H9 (cell line): ENCODE results near the gene PTPRC. TPM values are rescaled to one million over a fixed set of nuclear protein-coding genes. Genes with fewer than 3 reads are reported as not detected.
A peak's percentile ranks its signal among the peaks of the same experiment; 100 is the strongest.

Experiments
- DNase-seq: peaks from one replicate; pipeline ENCODE4 v3.0.0-alpha.2; 2017
- H2AFZ ChIP-seq: one replicate; pipeline ENCODE4 v1.6.1; 2013; ENCODE audit warnings: mild to moderate bottlenecking, low read length, control low read depth, moderate library complexity
- H2AK5ac ChIP-seq: 2 replicates; pipeline ENCODE4 v1.6.1; 2013; ENCODE audit warnings: low read length, control low read depth, mixed read lengths; ENCODE audit not compliant: insufficient read length
- H2BK120ac ChIP-seq: one replicate; pipeline ENCODE4 v1.6.1; 2013; ENCODE audit warnings: low read depth, mild to moderate bottlenecking, low read length, control low read depth, inconsistent platforms; ENCODE audit not compliant: poor library complexity, severe bottlenecking
- H2BK12ac ChIP-seq: 2 replicates; pipeline ENCODE4 v1.6.1; 2013; ENCODE audit warnings: low read length, control low read depth, mixed read lengths, low read depth; ENCODE audit not compliant: insufficient read length
- H2BK15ac ChIP-seq: 2 replicates; pipeline ENCODE4 v1.6.1; 2013; ENCODE audit warnings: low read depth, low read length, control low read depth
- H2BK20ac ChIP-seq: one replicate; pipeline ENCODE4 v1.6.1; 2013; ENCODE audit warnings: low read depth, mild to moderate bottlenecking, low read length, control low read depth, inconsistent platforms; ENCODE audit not compliant: poor library complexity, severe bottlenecking
- H2BK5ac ChIP-seq: 2 replicates; pipeline ENCODE4 v1.6.1; 2013; ENCODE audit warnings: low read length, control low read depth, mixed read lengths; ENCODE audit not compliant: insufficient read length
- H3K14ac ChIP-seq: 2 replicates; pipeline ENCODE4 v1.6.1; 2013; ENCODE audit warnings: low read length, control low read depth; ENCODE audit not compliant: insufficient read depth
- H3K18ac ChIP-seq: 2 replicates; pipeline ENCODE4 v1.6.1; 2013; ENCODE audit warnings: low read depth, mild to moderate bottlenecking, mixed read lengths, low read length, control low read depth; ENCODE audit not compliant: insufficient read length
- H3K23ac ChIP-seq: 2 replicates; pipeline ENCODE4 v1.6.1; 2013; ENCODE audit warnings: low read length, control low read depth, mixed read lengths, low read depth; ENCODE audit not compliant: insufficient read length
- H3K23me2 ChIP-seq: 2 replicates; pipeline ENCODE4 v1.6.1; 2013; ENCODE audit warnings: low read depth, mild to moderate bottlenecking, mixed read lengths, low read length, control low read depth; ENCODE audit not compliant: insufficient read length, poor library complexity, severe bottlenecking
- H3K27ac ChIP-seq: 2 replicates; pipeline ENCODE4 v1.5.1; 2013; ENCODE audit warnings: low read length, control low read depth, mixed read lengths, low read depth; ENCODE audit not compliant: insufficient read length
- H3K27me3 ChIP-seq: 2 replicates; pipeline ENCODE4 v1.6.1; 2013; ENCODE audit warnings: low read length, control low read depth, inconsistent platforms; ENCODE audit not compliant: insufficient read depth
- H3K4ac ChIP-seq: 2 replicates; pipeline ENCODE4 v1.6.1; 2013; ENCODE audit warnings: low read depth, mild to moderate bottlenecking, control low read depth, inconsistent platforms, low read length, moderate library complexity
- H3K4me1 ChIP-seq: 2 replicates; pipeline ENCODE4 v1.6.1; 2013; ENCODE audit warnings: low read length, control low read depth, inconsistent platforms; ENCODE audit not compliant: insufficient read depth
- H3K4me2 ChIP-seq: 2 replicates; pipeline ENCODE4 v1.6.1; 2013; ENCODE audit warnings: low read length, control low read depth, mixed read lengths; ENCODE audit not compliant: insufficient read length, insufficient read depth
- H3K56ac ChIP-seq: 2 replicates; pipeline ENCODE4 v1.6.1; 2013; ENCODE audit warnings: low read depth, mild to moderate bottlenecking, mixed read lengths, low read length, control low read depth; ENCODE audit not compliant: insufficient read length
- H3K79me1 ChIP-seq: 2 replicates; pipeline ENCODE4 v1.6.1; 2013; ENCODE audit warnings: low read depth, mild to moderate bottlenecking, moderate library complexity, low read length, control low read depth, inconsistent platforms; ENCODE audit not compliant: insufficient read depth, poor library complexity, severe bottlenecking
- H3K79me2 ChIP-seq: 2 replicates; pipeline ENCODE4 v1.6.1; 2013; ENCODE audit warnings: low read length, control low read depth, inconsistent platforms; ENCODE audit not compliant: insufficient read depth
- H3K9ac ChIP-seq: 2 replicates; pipeline ENCODE4 v1.6.1; 2013; ENCODE audit warnings: low read length, control low read depth, mixed read lengths; ENCODE audit not compliant: insufficient read length; ENCODE audit errors: extremely low read depth
- H3K9me3 ChIP-seq: one replicate; pipeline ENCODE4 v1.6.1; 2013; ENCODE audit warnings: low read depth, low read length, inconsistent platforms; ENCODE audit not compliant: control insufficient read depth
- H3T11ph ChIP-seq: one replicate; pipeline ENCODE4 v1.6.1; 2013; ENCODE audit warnings: mild to moderate bottlenecking, low read length, control low read depth, inconsistent platforms
- H4K20me1 ChIP-seq: one replicate; pipeline ENCODE4 v1.6.1; 2013; ENCODE audit not compliant: control insufficient read depth, insufficient read length, insufficient read depth
- H4K5ac ChIP-seq: 2 replicates; pipeline ENCODE4 v1.6.1; 2013; ENCODE audit warnings: low read depth, mild to moderate bottlenecking, mixed read lengths, low read length, control low read depth; ENCODE audit not compliant: insufficient read length
- H4K8ac ChIP-seq: replicated peaks from 2 replicates; pipeline ENCODE4 v1.6.1; 2013; ENCODE audit warnings: low read length, control low read depth, mixed read lengths, low read depth; ENCODE audit not compliant: insufficient read length
- H4K91ac ChIP-seq: 2 replicates; pipeline ENCODE4 v1.6.1; 2013; ENCODE audit warnings: low read depth, mild to moderate bottlenecking, moderate library complexity, mixed read lengths, low read length, control low read depth; ENCODE audit not compliant: insufficient read length
- H3K27ac Mint-ChIP-seq, 3 experiments: 2 replicates in 2 of 3; 3 replicates in 1 of 3; pipeline ENCODE4 v1.8.0; 2020 to 2021; ENCODE audit warnings: mixed read lengths in 3 of 3, mild to moderate bottlenecking in 1 of 3, moderate library complexity in 1 of 3
- H3K27me3 Mint-ChIP-seq: 2 replicates; pipeline ENCODE4 v1.8.0; 2021; ENCODE audit warnings: low read depth, mild to moderate bottlenecking, moderate library complexity, mixed read lengths
- H3K36me3 Mint-ChIP-seq, 3 experiments: 2 replicates in 2 of 3; 3 replicates in 1 of 3; pipeline ENCODE4 v1.8.0; 2020 to 2021; ENCODE audit warnings: low read depth in 3 of 3, mixed read lengths in 3 of 3; ENCODE audit not compliant: insufficient read depth in 1 of 3
- H3K4me1 Mint-ChIP-seq, 2 experiments: 2 replicates each; pipeline ENCODE4 v1.8.0; 2020; ENCODE audit warnings: mixed read lengths in 2 of 2
- H3K4me3 Mint-ChIP-seq, 2 experiments: 2 replicates in 1 of 2; 3 replicates in 1 of 2; pipeline ENCODE4 v1.8.0; 2020 to 2021; ENCODE audit warnings: mild to moderate bottlenecking in 2 of 2, mixed read lengths in 2 of 2, moderate library complexity in 1 of 2
- H3K9me3 Mint-ChIP-seq, 2 experiments: 2 replicates in 1 of 2; 3 replicates in 1 of 2; pipeline ENCODE4 v1.8.0; 2020; ENCODE audit warnings: mild to moderate bottlenecking in 2 of 2, mixed read lengths in 2 of 2, moderate library complexity in 1 of 2
- WGBS: extraction: QIAGEN DNeasy Blood & Tissue Kit; methylation state at CpG from one replicate; pipeline ENCODE4 v1.1.7; 2013; ENCODE audit warnings: missing lambda C conversion rate, low lambda C conversion rate, mixed read lengths; ENCODE audit not compliant: insufficient read length; ENCODE audit errors: extremely low coverage; 5-methylcytosine and 5-hydroxymethylcytosine counted together
- total RNA-seq: library from RNA; stranded (reverse); gene quantifications from 2 replicates; pipeline ENCODE4 v1.2.1, GENCODE V29; 2021
- TF ChIP-seq, protein P1 (sequence below): fragments of 200-600 bp; sonication (generic); conservative IDR thresholded peaks from 3 replicates; pipeline ENCODE4 v1.8.0; 2021; ENCODE audit warnings: antibody characterized with exemption, mild to moderate bottlenecking

PTPRC gene
- total RNA-seq, 1 experiment from 2014 or later, result not detected

DNA sequence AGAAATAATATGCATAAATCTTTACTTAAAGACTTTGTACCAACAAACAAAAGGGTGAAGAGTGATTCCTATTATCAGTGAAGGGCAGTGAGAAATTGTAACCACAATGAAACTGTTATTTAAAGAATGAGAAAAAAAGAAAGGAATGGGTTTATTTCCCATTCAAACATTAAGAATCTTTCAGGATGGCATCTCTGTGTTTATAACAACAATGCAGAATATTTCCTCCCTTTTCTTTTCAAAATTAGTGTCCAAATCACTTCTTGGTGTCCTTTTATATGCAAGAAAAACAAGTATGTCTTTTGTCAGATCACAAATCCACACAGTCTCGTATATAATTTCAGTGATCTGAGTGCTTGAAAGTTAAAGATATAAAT is 61.2 kb downstream of the PTPRC start:
- Histone ChIP-seq H3K4ac (no peak overlapping the region), H3K27me3 (no peaks in the 10 kb centered on the region), H3K4me2 (peak overlapping the region; percentile 32), H3K23me2 (no peaks in the 10 kb centered on the region), H3K27ac (peak overlapping the region; percentile 33), H3K14ac (no peak overlapping the region), H4K8ac (no peak overlapping the region), H2BK120ac (no peak overlapping the region), H3K18ac (no peak overlapping the region), H3K23ac (no peak overlapping the region), H3K79me2 (no peaks in the 10 kb centered on the region), H2BK12ac (no peak overlapping the region), H3K4me1 (peaks cover 12% of the 10 kb centered on the region; the same call in 1 of the 2 replicates), H4K5ac (no peak overlapping the region), H3K56ac (no peak overlapping the region), H3K9me3 (no peaks in the 10 kb centered on the region), H3K79me1 (no peaks in the 10 kb centered on the region), H3K9ac (no peak overlapping the region), H4K91ac (no peak overlapping the region), H2BK5ac (no peak overlapping the region), H2BK20ac (no peak overlapping the region), H2AK5ac (no peak overlapping the region), H3T11ph (no peak overlapping the region), H2AFZ (no peak overlapping the region), H4K20me1 (no peaks in the 10 kb centered on the region), H2BK15ac (no peak overlapping the region)
- Mint-ChIP-seq H3K36me3 (no peaks in the 10 kb centered on the region), H3K4me3 (peak overlapping the region in 1 of 2 experiments; percentile 57; a peak in 1 of 5 replicates), H3K27ac (peak overlapping the region in 1 of 3 experiments; percentile 95; a peak in 2 of 7 replicates), H3K27me3 (no peaks in the 10 kb centered on the region), H3K4me1 (peaks cover 44% of the 10 kb centered on the region in 2 experiments), H3K9me3 (no peaks in the 10 kb centered on the region; a peak in 1 of 5 replicates)
- WGBS, result no CpG with 5 or more reads among the region's 1 CpG
- TF ChIP-seq, protein P1, sequence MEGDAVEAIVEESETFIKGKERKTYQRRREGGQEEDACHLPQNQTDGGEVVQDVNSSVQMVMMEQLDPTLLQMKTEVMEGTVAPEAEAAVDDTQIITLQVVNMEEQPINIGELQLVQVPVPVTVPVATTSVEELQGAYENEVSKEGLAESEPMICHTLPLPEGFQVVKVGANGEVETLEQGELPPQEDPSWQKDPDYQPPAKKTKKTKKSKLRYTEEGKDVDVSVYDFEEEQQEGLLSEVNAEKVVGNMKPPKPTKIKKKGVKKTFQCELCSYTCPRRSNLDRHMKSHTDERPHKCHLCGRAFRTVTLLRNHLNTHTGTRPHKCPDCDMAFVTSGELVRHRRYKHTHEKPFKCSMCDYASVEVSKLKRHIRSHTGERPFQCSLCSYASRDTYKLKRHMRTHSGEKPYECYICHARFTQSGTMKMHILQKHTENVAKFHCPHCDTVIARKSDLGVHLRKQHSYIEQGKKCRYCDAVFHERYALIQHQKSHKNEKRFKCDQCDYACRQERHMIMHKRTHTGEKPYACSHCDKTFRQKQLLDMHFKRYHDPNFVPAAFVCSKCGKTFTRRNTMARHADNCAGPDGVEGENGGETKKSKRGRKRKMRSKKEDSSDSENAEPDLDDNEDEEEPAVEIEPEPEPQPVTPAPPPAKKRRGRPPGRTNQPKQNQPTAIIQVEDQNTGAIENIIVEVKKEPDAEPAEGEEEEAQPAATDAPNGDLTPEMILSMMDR, result no peak
- no peak for DNase-seq
